HCT116 (cell line): ENCODE results near the gene TMEM9B. TPM values are rescaled to one million over a fixed set of nuclear protein-coding genes. Genes with fewer than 3 reads are reported as not detected.

Experiments
- ATAC-seq: fragments of 200-7000 bp; cut with Tn5 transposase; 2 replicates; pipeline ENCODE4 v1.9.1; 2020; ENCODE audit warnings: mild to moderate bottlenecking, moderate library complexity
- BruUV-seq: library from RNA; stranded (reverse); fragments of 400-500 nt; replicated peaks from 2 replicates; lab custom pipeline; 2021; lab: Mats Ljungman, UMichigan
- CTCF ChIA-PET: fragments of 300-600 bp; sonication (Branson Sonifier 250); formaldehyde crosslinking; loops from one replicate; lab custom pipeline; 2021; ENCODE audit warnings: antibody characterized with exemption; lab: Charles Lee
- POLR2A ChIA-PET: fragments of 300-600, 350-600 bp; sonication (Branson Sonifier 250); formaldehyde crosslinking; loops from one replicate; lab custom pipeline; 2021; ENCODE audit warnings: antibody characterized with exemption; lab: Charles Lee
- RAD21 ChIA-PET, 2 experiments: fragments of 300-600 bp; sonication (Branson Sonifier 250); formaldehyde crosslinking; loops; one replicate each; lab custom pipeline; 2023; ENCODE audit warnings: low total read pairs in 2 of 2; ENCODE audit not compliant: uncharacterized antibody in 2 of 2, unreplicated experiment in 2 of 2, low non-redundant PET in 1 of 2; lab: Charles Lee
- DNase-seq: peaks from one replicate; pipeline ENCODE4 v3.0.0-alpha.2; 2010; ENCODE audit warnings: low read depth, low spot score
- H2AFZ ChIP-seq: fragments of 200-600 bp; shearing (Covaris generic), sonication (generic); 2 replicates; pipeline ENCODE4 v1.6.1; 2017; ENCODE audit warnings: low read depth, mixed run types, mixed read lengths, antibody characterized with exemption, low read length; ENCODE audit not compliant: poor library complexity, severe bottlenecking
- H3K27ac ChIP-seq: 2 replicates; pipeline ENCODE4 v1.5.1; 2012; ENCODE audit warnings: low read depth, low read length
- H3K27me3 ChIP-seq: fragments of 200-600 bp; sonication (generic); 2 replicates; pipeline ENCODE4 v1.6.1; 2016; ENCODE audit warnings: mixed run types, low read length, mixed read lengths; ENCODE audit not compliant: insufficient read depth
- H3K36me3 ChIP-seq, 2 experiments: fragments of 200-500 bp in 1 of 2; fragments of 200-600 bp in 1 of 2; sonication (Bioruptor generic) in 1 of 2; sonication (generic) in 1 of 2; 2 replicates each; pipeline versions ENCODE4 v1.5.1 to v1.6.1; 2014 to 2016; ENCODE audit warnings: low read length in 2 of 2, inconsistent platforms in 1 of 2, mixed read lengths in 1 of 2, mixed run types in 1 of 2; ENCODE audit not compliant: insufficient read depth in 2 of 2, control insufficient read depth in 1 of 2
- H3K4me1 ChIP-seq, 2 experiments: fragments of 200-600 bp in 1 of 2; sonication (generic) in 1 of 2; 2 replicates each; pipeline versions ENCODE4 v1.5.1 to v1.6.1; 2012 to 2017; ENCODE audit warnings: low read length in 2 of 2, inconsistent platforms in 1 of 2, mild to moderate bottlenecking in 1 of 2, mixed read lengths in 1 of 2, mixed run types in 1 of 2, moderate library complexity in 1 of 2; ENCODE audit not compliant: insufficient read depth in 2 of 2, control insufficient read depth in 1 of 2
- H3K4me2 ChIP-seq: fragments of 200-600 bp; sonication (generic); 2 replicates; pipeline ENCODE4 v1.6.1; 2017; ENCODE audit warnings: mixed run types, low read length, mixed read lengths
- H3K4me3 ChIP-seq, 2 experiments: fragments of 200-600 bp in 1 of 2; sonication (generic) in 1 of 2; replicated peaks in 1 of 2; 2 replicates each; pipeline ENCODE4 v1.5.1; 2011 to 2016; ENCODE audit warnings: low read length in 2 of 2, control low read depth in 1 of 2, low read depth in 1 of 2, mild to moderate bottlenecking in 1 of 2, mixed read lengths in 1 of 2, mixed run types in 1 of 2
- H3K79me2 ChIP-seq: fragments of 200-600 bp; sonication (generic); 2 replicates; pipeline ENCODE4 v1.6.1; 2017; ENCODE audit warnings: mild to moderate bottlenecking, mixed run types, low read length, moderate library complexity, mixed read lengths; ENCODE audit not compliant: insufficient read depth
- H3K9ac ChIP-seq: fragments of 200-600 bp; sonication (generic); 2 replicates; pipeline ENCODE4 v1.6.1; 2016; ENCODE audit warnings: low read length, mixed read lengths
- H3K9me2 ChIP-seq: fragments of 200-600 bp; sonication (generic), shearing (Covaris generic); 2 replicates; pipeline ENCODE4 v1.6.1; 2017; ENCODE audit warnings: mixed run types, mild to moderate bottlenecking, moderate library complexity; ENCODE audit not compliant: insufficient read depth
- H3K9me3 ChIP-seq, 2 experiments: fragments of 200-500 bp in 1 of 2; fragments of 200-600 bp in 1 of 2; sonication (Bioruptor generic) in 1 of 2; sonication (generic) in 1 of 2; 2 replicates each; pipeline ENCODE4 v1.6.1; 2014 to 2017; ENCODE audit warnings: low read length in 2 of 2, mixed read lengths in 2 of 2, inconsistent platforms in 1 of 2, low read depth in 1 of 2, mild to moderate bottlenecking in 1 of 2, mixed run types in 1 of 2, moderate library complexity in 1 of 2; ENCODE audit not compliant: control insufficient read depth in 1 of 2, insufficient read depth in 1 of 2
- H4K20me1 ChIP-seq: fragments of 200-600 bp; sonication (generic), shearing (Covaris generic); 2 replicates; pipeline ENCODE4 v1.6.1; 2017; ENCODE audit warnings: mixed run types, mild to moderate bottlenecking, moderate library complexity; ENCODE audit not compliant: insufficient read depth
- CBX3 ChIP-seq: IDR thresholded peaks from 2 replicates; pipeline ENCODE4 v1.6.1; 2012; ENCODE audit warnings: low read depth
- CEBPB ChIP-seq: IDR thresholded peaks from 2 replicates; pipeline ENCODE4 v1.6.1; 2012; ENCODE audit warnings: low read depth
- JUND ChIP-seq: IDR thresholded peaks from 2 replicates; pipeline ENCODE4 v1.6.1; 2012
- SP1 ChIP-seq: IDR thresholded peaks from 2 replicates; pipeline ENCODE4 v1.6.1; 2012; ENCODE audit warnings: low read depth
- TCF7L2 ChIP-seq: IDR thresholded peaks from 2 replicates; pipeline ENCODE4 v1.7.0; 2011; ENCODE audit warnings: borderline replicate concordance, inconsistent platforms; ENCODE audit not compliant: insufficient read depth, insufficient read length; ENCODE audit errors: extremely low read depth
- YY1 ChIP-seq: IDR thresholded peaks from 2 replicates; pipeline ENCODE4 v1.6.1; 2011; ENCODE audit warnings: low read length, low read depth, moderate library complexity, mild to moderate bottlenecking; ENCODE audit not compliant: insufficient replicate concordance; ENCODE audit errors: extremely low read depth
- ZNF274 ChIP-seq: fragments of 200-500 bp; sonication (Bioruptor generic); IDR thresholded peaks from 2 replicates; pipeline ENCODE4 v1.6.1; 2014; ENCODE audit warnings: mild to moderate bottlenecking, low read depth, low read length, inconsistent platforms
- intact Hi-C: fragments of 100-400 bp; cut with micrococcal nuclease; formaldehyde crosslinking; loops from 2 replicates; pipeline ENCODE4 v1.10.0; 2022
- total RNA-seq: library from RNA; stranded (reverse); gene quantifications from one replicate; pipeline ENCODE4 v1.2.1, GENCODE V29; 2021; ENCODE audit not compliant: unreplicated experiment
- TF ChIP-seq, protein P1 (sequence below): IDR thresholded peaks from 2 replicates; pipeline ENCODE4 v1.6.1; 2012; ENCODE audit warnings: low read depth

Gene TMEM9B
- total RNA-seq, 1 experiment from 2014 or later: 26.8 TPM

DNA sequence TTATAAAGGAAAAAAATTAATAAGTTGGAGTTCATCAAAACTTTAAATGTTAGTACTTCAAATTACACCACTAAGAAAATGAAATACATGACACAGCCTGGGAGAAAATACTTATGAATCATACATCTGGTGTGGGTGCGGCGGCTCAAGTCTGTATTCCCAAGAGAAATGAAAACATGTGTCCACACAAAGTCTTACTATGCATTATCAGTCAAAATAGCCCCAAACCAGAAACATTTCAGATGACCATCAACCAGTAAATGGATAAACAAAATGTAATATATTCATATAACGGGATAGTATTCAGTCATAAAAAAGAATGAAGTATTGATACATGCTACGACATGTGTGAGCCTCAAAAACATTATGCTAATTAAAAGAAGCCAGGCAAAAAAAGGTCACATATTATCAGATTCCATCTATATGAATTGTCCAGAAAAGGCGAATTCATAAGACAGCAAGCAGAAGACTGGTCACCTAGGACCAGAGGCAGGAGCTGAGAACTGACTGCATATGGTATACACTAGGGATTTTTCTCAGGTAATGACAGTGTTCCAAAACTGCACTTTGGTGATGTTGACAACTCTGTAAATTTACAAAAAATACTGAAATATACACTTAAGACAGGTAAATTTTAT lies 58.6 kb downstream of the TMEM9B start:
- DNase-seq: no peak
- Histone ChIP-seq H3K27me3 (no peaks in the 10 kb centered on the region), H3K4me2 (no peak overlapping the region), H3K9ac (no peak overlapping the region), H3K27ac (no peak overlapping the region), H3K9me3 (no peaks in the 10 kb centered on the region), H3K4me1 (peaks cover 3 to 8% of the 10 kb centered on the region in 2 experiments), H4K20me1 (no peaks in the 10 kb centered on the region), H2AFZ (no peak overlapping the region), H3K36me3 (no peaks in the 10 kb centered on the region), H3K9me2 (no peaks in the 10 kb centered on the region), H3K79me2 (no peaks in the 10 kb centered on the region), H3K4me3 (no peak overlapping the region)
- no TSS peak for BruUV-seq
- POLR2A ChIA-PET: no interaction called here
- RAD21 ChIA-PET: no interaction called here
- TF ChIP-seq, protein P1, sequence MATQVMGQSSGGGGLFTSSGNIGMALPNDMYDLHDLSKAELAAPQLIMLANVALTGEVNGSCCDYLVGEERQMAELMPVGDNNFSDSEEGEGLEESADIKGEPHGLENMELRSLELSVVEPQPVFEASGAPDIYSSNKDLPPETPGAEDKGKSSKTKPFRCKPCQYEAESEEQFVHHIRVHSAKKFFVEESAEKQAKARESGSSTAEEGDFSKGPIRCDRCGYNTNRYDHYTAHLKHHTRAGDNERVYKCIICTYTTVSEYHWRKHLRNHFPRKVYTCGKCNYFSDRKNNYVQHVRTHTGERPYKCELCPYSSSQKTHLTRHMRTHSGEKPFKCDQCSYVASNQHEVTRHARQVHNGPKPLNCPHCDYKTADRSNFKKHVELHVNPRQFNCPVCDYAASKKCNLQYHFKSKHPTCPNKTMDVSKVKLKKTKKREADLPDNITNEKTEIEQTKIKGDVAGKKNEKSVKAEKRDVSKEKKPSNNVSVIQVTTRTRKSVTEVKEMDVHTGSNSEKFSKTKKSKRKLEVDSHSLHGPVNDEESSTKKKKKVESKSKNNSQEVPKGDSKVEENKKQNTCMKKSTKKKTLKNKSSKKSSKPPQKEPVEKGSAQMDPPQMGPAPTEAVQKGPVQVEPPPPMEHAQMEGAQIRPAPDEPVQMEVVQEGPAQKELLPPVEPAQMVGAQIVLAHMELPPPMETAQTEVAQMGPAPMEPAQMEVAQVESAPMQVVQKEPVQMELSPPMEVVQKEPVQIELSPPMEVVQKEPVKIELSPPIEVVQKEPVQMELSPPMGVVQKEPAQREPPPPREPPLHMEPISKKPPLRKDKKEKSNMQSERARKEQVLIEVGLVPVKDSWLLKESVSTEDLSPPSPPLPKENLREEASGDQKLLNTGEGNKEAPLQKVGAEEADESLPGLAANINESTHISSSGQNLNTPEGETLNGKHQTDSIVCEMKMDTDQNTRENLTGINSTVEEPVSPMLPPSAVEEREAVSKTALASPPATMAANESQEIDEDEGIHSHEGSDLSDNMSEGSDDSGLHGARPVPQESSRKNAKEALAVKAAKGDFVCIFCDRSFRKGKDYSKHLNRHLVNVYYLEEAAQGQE: no peak
- no peak for TF ChIP-seq CEBPB
- ATAC-seq: no peak
- intact Hi-C loops: no loop called here
- CTCF ChIA-PET: interaction anchor here (1.4 kb wide), 1 partner anchor 92 kb away, joined by 3 read pairs; no protein-coding TSS in a partner anchor

DNA sequence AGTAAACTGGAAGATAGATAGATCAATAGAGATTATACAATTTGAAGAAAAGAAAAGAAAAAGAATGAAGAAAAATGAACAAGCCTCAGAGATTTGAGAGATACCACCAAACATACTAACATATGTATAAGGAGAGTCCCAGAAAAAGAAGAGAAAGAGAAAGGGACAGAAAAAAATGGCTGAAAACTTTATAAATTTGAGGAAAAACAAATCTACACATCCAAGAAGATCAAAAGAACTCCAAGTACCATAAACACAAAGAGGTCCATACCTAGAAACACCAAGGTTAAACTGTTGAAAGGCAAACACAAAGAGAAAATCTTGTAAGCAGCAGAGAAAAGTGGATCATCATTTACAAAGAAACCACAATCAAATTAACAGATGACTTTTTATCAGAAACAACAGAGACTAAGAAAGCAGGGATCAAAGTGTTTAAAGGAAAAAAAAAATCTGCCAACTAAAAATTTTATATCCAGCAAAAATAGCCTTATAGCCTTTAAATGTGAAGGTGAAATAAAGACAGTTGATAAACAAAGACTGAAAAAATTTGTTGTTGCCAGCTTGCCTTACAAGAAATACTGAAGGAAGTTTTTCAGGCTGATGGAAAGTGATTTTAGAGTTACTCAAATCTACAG lies 65.0 kb downstream of the TMEM9B start:
- Histone ChIP-seq H3K9me3 (peaks cover 0 to 12% of the 10 kb centered on the region in 2 experiments; a peak in 2 of 4 replicates), H3K79me2 (no peaks in the 10 kb centered on the region), H3K9ac (no peak overlapping the region), H3K4me2 (no peak overlapping the region), H4K20me1 (no peaks in the 10 kb centered on the region), H3K27me3 (no peaks in the 10 kb centered on the region), H3K27ac (no peak overlapping the region), H2AFZ (no peak overlapping the region), H3K4me1 (no peaks in the 10 kb centered on the region), H3K4me3 (no peak overlapping the region), H3K9me2 (no peaks in the 10 kb centered on the region), H3K36me3 (no peaks in the 10 kb centered on the region)
- ATAC-seq: no peak
- POLR2A ChIA-PET: no interaction called here
- CTCF ChIA-PET: no interaction called here
- intact Hi-C loops: no loop called here
- RAD21 ChIA-PET: no interaction called here
- no peak for DNase-seq
- no TSS peak for BruUV-seq
- TF ChIP-seq SP1 (no peak), ZNF274 (no peak), CEBPB (no peak), TCF7L2 (no peak), JUND (no peak), CBX3 (no peak), YY1 (no peak)
- TF ChIP-seq, protein P1: no peak
